Activated CD8-positive, alpha-beta memory T cell treated with anti-CD3 and anti-CD28 coated beads for 1 hour (primary cell): Measurements from ENCODE around the gene C9orf85.
"Not testable (repeated sequence)": the region's sequence is repeated elsewhere in the genome, so short reads cannot be mapped to it uniquely, and the experiment has no call there.

Source experiments
- DNase-seq, 2 donors: peaks; one replicate each; pipeline ENCODE4 v3.0.0-alpha.2; 2020; ENCODE audit warnings: low read depth in 1 of 2; ENCODE audit errors: extremely low read depth in 1 of 2

The C9orf85 gene, protein sequence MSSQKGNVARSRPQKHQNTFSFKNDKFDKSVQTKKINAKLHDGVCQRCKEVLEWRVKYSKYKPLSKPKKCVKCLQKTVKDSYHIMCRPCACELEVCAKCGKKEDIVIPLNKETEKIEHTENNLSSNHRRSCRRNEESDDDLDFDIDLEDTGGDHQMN

DNA sequence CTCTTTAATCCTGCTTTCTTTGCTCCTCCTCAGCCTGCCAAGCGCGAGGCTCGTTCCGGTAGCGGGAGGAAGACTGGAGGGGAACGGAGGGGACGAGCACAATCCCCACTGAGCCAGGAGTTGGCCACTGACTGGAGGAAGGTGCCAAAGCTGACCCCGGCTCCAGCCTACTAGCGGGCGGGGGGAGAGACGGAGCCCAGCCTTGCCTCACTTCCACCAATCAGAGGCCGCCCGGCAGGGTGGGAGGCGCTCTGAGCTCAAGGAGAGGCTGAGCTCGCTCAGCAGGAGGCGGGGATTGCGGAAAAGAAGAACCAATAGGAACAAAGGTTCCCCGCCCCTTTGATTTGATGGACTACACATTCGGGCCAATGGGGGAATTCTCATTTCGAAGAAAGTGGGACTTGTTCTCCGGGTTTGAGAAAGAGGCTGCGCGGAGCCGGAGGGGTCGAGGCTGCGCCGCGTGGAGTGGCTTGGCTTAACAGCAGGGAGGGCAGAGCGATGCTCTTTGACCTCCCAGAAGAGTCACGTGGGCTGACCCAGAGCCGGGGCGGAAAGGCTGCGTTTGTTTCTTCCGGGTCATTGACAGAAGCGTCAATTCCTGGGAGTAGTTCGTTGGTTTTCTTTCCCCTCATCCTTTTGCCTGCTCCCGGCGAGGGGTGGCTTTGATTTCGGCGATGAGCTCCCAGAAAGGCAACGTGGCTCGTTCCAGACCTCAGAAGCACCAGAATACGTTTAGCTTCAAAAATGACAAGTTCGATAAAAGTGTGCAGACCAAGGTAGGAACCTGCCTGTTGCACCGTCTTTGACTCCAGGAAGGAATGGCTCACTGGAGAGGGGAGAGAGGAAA lies at the start of gene C9orf85, which contains the start of gene ABHD17B:
C9orf85 (plus strand) TSS at position 579 of the 847 bp plus-strand sequence; CDS start at position 675, 96 bp downstream.
ABHD17B (minus strand) TSS at position 133 of the 847 bp plus-strand sequence. CDS start 36,113 bp downstream, outside the sequence.
- peak; percentile 90 to 94 for DNase-seq

DNA sequence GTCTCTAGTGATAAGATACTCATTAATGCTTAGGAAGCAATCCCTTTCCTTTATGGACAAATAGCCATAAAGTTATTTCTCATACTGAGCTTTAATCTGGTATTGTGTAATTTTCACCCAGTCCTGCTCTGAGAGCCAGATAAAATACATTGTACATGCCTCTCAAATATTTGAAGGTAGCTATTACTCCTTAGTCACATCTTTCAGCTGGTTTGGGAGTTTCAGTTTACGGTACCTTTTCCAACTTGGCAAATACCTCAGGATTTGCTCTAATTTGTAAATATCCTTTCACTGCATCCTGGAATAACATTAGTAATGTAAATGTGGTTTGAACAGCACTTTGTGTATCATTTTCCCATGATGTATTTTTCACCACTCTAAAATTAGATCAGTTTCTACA lies 47.8 kb upstream of the C9orf85 start:
- DNase-seq: no peak

DNA sequence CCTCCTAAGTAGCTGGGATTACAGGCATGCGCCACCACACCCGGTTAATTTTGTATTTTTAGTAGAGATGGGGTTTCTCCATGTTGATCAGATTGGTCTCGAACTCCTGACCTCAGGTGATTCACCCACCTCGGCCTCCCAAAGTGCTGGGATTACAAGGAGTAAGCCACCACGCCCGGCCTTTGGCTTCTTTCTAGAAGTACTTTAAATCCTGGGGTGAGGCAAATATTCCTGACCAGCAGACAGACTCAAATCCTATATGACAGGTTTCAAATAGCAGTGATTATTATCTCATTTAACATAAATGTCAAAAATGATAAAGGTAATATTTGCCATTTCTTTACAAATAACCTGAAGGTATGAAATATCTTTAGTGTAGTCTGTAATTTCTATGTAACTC lies 36.1 kb upstream of the C9orf85 start:
- DNase-seq: no peak

DNA sequence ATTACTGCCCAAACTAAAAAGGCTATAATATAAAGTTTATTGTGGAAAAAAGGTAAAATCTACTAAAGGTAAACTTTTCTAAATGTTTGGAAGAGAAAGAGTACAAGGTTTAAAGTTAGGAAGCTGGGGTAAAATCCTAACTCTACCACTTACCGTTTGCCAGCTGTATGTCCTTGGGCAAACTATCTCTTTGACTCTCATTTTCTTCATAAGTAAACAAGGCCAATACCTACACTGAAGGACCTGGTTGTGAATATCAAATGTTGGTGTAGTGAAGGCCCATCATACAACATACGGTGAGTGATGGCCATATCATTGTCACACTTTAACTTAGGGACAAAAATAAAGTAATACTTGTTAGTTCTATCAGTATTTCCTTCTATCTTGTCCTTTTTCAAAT lies 35.3 kb upstream of the C9orf85 start:
- no peak for DNase-seq

DNA sequence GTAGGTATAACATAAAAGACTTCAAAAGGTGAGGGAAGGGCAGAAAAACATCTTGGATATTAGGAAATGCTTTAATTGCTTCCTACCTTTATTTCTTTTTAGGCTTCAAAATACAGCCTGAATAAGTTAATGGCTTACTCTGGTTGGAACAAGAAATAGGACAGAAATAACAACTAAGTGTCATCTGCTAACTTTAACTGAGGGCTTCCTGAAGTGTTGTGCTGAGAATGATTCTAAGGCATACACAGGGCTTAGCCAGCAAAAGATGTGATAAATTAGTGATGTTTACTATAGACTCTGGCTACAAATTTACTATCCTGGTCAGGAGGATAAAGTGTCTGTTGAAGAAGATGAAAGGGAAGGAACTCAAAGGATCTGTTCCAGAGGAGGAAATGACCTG lies 34.6 kb upstream of the C9orf85 start:
- no peak for DNase-seq

DNA sequence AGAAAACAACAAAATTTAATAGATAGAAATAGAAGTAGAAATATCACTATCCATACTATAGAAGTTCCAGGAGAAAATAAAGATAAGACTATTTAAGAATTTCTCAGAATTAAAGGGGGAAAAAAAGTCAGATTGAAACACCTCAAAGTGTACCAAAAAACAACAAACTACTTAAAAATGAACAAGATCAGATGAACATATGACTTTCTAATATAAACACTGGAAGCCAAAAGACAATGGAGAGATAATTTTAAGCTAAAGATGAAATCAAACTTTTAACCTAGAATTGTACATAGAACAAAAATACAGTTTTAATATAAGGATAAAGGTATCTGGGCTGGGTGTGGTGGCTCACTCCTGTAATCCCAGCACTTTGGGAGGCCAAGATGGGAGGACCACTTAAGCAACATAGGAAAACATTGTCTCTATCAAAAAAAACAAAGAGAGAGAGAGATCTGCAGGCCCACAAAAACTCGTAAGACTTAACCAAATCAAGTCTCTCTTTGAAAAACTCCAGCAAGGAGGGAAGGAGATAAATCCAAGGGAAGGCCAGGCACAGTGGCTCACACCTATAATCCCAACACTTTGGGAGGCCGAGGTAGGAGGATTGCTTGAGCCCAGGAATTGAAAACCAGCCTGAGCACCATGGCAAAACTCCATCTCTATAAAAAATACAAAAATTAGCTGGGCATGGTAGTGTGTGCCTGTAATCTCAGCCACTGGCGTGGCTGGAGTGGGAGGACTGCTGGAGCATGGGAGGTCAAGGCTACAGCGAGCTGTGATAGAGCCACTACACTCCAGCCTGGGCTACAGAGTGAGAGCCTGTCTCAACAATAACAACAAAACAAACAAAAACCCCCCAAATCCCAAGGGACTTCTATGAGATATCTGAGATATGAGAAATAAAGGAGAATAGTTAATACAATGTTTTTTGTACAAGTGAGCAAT lies 32.8 kb upstream of the C9orf85 start:
- DNase-seq: no peak

DNA sequence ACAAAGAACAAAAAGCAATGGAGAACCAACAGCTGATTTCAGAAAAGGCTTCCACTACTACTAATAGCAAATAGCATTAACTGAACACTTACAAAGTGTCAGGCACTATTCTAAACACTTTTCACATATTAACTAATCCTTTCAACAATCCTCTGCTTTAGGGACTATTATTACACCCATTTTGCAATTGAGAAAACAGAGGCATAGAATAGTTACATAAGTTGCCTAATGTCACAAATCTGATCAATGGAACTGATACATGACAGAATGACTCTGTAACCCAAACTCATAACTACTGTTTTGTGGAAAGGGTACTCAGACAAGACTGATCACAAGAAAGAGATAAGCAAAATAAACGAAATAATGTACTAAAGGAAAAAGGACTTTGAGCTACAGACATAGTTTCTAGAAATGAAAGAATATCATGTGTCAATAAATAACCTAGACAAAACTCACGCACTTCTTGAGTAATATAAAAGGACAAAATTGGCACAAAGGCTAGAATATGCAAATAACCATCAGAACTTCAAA lies 31.7 kb upstream of the C9orf85 start:
- no peak for DNase-seq

DNA sequence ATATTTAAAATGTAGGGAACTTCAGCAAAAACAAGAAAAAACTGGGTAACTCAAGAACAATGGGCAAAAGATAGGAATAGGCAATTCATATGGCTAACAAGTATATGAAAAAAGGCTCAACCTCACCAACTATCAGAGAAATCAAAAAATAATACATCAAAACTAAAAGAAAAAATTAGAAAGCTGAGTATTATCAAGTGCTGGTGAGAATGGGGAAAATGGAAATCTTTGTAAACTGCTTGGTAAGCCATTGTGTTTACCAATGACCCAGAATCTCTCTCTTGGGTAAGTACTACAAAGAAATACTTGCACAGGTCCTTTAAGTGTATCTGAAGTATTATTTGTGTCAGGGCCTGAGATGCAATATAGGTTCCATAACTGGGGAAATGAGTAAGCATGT lies 27.4 kb upstream of the C9orf85 start:
- no peak for DNase-seq

DNA sequence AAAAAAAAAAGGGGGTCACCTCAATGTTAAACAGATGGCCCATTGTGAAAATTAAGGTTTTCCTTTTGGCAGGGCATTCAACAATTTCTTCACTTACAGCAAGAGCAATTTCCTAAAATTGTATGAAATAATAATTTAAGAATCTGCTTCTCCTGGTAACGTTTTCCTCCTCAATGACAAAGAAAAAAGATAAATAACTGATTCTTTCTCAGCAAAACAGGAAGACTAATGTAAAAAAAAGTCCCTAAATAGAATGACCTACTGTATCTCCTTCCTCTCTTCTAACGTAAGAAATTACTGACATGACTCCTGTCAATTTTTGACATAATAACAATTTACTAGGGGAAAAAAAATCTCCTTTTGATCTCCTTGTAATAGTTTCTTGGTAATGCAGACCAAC lies 26.0 kb upstream of the C9orf85 start:
- DNase-seq: no peak

DNA sequence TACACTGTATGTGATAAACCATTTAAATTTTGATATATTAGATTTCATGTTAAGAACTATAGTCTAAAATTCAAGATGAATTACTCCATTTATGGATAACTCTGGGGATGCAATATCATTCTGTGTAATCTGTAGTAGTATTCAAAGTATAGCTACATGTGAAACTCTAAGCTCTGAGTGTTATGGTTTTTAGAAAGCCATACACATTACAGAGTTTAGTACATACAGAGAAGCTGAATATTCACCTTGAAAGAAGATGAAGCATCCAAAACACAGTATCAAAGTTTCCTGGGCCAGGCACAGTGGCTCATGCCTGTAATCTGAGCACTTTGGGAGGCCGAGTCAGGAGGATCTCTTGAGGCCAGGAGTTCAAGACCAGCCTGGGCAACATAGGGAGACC lies 25.4 kb upstream of the C9orf85 start:
- DNase-seq: no peak

DNA sequence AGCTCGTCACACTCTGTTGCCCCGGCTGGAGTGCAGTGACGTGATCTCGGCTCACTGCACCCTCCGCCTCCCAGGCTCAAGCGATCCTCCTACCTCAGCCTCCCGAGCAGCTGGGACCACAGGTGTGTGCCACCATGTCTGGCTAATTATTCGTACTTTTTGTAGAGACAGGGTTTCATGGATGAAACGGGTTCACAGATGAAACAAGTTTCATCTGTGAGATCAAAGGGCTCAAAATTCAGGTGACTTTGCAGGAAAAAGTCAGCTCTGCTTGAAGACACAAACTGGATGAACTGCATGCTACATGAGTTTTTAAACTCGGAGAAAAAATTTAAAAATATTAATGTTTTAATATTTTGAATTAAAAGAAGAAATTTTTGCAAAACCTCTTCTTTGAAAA lies 24.9 kb upstream of the C9orf85 start:
- DNase-seq: no peak

DNA sequence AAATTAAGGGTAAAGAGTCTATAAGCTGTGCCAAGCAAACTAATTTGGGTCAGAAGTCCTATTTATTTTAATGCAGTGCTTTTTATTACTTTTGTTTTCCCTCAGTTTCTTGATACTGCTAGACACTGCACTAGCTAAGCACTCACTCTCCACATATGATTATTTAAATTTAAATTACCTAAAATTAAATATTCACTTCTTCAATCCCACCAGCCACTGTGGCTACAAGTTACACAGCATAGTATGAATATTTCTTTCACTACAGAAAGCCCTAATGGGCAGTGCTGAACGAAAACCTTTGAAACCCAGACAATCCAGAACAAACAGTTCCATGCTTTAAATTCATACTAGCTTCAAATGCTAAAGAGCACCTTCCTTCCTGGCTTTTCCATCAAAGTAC lies 24.1 kb upstream of the C9orf85 start:
- DNase-seq: no peak

DNA sequence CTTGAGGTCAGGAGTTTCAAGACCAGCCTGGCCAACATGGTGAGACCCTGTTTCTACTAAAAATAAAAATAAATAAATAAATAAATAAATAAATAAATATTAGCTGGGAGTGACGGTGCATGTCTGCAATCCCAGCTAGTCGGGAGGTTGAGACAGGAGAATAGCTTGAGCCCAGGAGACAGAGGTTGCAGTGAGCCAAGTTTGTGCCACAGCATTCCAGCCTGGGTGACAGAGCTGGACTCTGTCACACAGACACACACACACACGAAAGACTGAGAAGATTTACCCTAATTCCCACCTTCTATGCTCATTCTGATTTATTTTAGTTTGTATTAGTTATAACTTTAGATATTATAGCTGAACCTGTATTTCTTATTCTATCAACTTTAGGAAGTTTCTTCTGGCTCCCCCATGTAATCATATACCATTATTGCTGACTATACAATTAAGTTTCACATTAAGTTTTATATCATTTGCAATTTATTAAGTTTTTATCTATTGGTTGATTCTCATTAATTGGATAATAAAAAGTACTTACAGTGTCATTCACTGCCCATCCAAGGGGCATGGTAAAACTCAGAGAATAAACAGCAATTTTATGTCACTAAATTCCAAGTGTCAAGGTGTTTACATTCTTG lies 21.3 kb upstream of the C9orf85 start:
- no peak for DNase-seq

DNA sequence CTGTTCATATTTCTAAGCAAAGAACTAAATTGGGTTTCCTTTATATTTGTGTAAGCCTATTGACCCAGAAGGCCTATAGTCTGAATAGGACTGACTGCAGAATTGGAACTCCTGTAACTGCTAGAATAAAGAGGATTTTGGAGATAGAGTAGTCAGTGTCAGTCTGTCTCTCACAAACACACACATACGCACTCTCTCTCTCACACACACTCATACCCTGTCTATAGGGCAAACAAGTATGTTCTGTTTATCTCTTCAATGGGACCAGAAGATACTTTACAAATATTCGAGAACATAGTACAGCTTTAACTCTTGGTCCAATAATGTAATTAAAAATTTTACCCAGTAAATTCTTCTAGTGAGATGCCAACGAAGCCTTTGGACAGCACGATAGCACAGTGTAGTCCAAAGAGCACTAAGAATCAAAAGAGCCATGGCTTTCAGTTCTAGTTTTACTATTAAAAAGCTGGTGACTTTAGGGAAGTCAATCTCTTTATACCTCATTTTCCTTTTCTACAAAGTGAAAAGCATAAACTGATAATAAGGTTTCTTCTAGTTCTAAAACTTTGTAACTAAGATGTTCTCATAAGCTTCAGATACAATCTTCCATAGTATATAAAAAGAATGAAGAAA lies 19.8 kb upstream of the C9orf85 start:
- DNase-seq: no peak

DNA sequence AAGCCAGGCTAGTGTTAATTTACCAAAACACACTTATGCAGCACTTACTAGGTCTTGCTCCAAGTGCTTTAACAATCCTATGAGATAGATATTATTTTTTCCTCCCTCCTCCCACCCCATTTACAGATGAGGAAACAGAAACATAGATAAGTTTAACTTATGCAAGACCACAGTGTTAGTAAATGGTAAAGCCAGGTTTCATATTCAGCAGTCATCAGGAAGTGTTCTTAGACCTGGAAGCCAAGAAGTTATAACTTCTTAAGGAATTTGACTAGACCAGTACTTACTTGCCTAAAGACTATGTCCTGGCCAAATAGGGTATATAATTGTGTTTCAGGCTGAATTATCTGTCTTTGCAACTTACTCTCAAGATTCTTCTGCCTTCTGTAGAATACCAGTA lies 16.3 kb upstream of the C9orf85 start:
- no peak for DNase-seq

DNA sequence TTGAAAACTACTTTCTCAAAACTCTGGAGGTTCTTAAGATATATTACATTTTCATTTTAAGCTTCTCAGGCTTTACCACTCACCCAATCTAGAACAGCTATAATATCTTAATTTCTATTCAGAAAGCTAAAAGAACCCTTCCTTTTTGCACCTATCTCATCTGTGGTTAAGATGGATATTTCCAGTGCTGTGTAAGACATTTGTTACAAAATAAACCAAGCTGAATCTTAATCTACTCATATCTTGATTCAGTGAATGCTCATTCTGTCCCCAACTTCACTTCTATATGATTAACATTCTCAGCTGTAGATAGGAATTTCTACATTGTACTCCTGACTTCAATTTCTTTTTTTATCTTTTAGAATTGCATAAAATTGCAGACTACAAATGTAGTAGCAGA lies 15.5 kb upstream of the C9orf85 start:
- no peak for DNase-seq

DNA sequence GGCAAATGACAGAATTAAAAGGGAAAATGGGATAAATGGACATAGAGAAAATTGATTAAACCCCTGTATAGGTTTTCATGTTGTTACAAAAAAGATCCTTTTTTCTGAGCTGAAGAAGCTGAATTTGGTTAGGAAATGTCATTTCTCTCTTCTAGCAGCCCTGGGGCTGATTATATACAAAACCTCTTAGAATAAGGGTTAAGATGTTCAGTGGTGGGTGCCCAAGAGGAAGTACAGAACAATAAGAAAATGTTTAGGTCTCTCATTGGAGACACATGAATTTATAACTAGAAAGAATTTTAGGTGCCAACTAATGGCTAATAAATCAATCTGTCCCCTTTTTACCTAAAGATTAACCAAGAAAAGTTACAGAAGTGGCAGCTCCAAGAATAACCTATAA lies 14.7 kb upstream of the C9orf85 start:
- no peak for DNase-seq

DNA sequence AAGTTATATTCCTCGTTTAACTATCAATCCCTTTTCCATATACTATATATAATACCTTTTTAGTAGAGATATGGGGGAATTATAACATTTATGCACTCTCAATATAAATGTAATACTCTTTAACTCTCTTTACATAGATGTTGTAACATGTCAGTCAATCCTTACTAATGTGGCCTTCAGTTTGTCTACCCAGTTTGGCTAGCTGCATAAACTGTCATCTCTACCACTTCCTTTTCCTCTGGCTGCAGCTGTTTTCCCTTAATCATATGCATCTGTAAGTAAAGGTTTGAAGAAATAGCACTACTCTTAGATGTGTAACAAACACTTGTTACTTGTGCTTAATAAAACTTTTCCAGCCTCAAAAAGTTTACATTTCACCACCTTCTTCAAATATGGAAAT lies 13.9 kb upstream of the C9orf85 start:
- DNase-seq: no peak

DNA sequence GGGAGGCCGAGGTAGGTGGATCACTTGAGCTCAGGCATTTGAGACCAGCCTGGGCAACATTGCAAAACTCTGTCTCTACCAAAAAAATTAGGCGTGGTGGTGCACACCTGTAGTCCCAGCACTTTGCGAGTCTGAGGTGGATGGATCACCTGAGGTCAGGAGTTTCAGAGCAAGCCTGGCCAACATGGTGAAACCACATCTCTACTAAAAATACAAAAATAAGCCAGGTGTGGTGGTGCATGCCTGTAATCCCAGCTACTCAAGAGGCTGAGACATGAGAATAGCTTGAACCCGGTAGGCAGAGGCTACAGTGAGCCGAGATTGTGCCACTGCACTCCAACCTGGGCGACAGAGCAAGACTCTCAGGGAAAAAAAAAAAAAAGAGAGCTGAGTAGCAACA lies 12.7 kb upstream of the C9orf85 start:
- DNase-seq: not testable (repeated sequence)
